Measurements from ENCODE around the gene PTPRCAP. TPM values are rescaled to one million over a fixed set of nuclear protein-coding genes. Genes with fewer than 3 reads are reported as not detected.

PTPRCAP gene
- total RNA-seq, 1 donor from 2014 or later: 2.3 TPM

- no peaks in the 10 kb centered on the region for H3K9me3 Mint-ChIP-seq (ENCODE audit: low read depth)
- H3K27ac Mint-ChIP-seq: peak overlapping the region; percentile 95
- H3K27me3 Mint-ChIP-seq: no peaks in the 10 kb centered on the region
- DNase-seq (ENCODE audit: low spot score, unreplicated experiment): no peak
- TF ChIP-seq CTCF (IDR thresholded peaks at IDR 0.05; ENCODE audit: unreplicated experiment): no peak
- H3K4me3 Mint-ChIP-seq (ENCODE audit: low read depth): peak overlapping the region; percentile 82
- peaks cover 12% of the 10 kb centered on the region for H3K4me1 Mint-ChIP-seq (ENCODE audit: low read depth)
- no peaks in the 10 kb centered on the region for H3K36me3 Mint-ChIP-seq (ENCODE audit: insufficient read depth)
These were observed 26.4 kb upstream of the PTPRCAP start for GRCh38 chr11:67463680-67464410.

GRCh38 chr11:67463186-67463585 lies 25.7 kb upstream of the PTPRCAP start:
- Mint-ChIP-seq H3K4me3 (ENCODE audit: low read depth) (no peak overlapping the region), H3K9me3 (ENCODE audit: low read depth) (no peaks in the 10 kb centered on the region), H3K27ac (no peak overlapping the region), H3K36me3 (ENCODE audit: insufficient read depth) (no peaks in the 10 kb centered on the region), H3K4me1 (ENCODE audit: low read depth) (peaks cover 9% of the 10 kb centered on the region), H3K27me3 (no peaks in the 10 kb centered on the region)
- no peak for TF ChIP-seq CTCF (IDR thresholded peaks at IDR 0.05; ENCODE audit: unreplicated experiment)
- DNase-seq (ENCODE audit: low spot score, unreplicated experiment): no peak

- H3K27ac Mint-ChIP-seq: no peak overlapping the region
- no peak for TF ChIP-seq CTCF (IDR thresholded peaks at IDR 0.05; ENCODE audit: unreplicated experiment)
- no peaks in the 10 kb centered on the region for H3K4me1 Mint-ChIP-seq (ENCODE audit: low read depth)
These were observed 20.8 kb upstream of the PTPRCAP start for GRCh38 chr11:67458266-67458665.

GRCh38 chr11:67457453-67457852 lies 20.0 kb upstream of the PTPRCAP start:
- Mint-ChIP-seq H3K27me3 (peaks cover 4% of the 10 kb centered on the region), H3K36me3 (ENCODE audit: insufficient read depth) (no peaks in the 10 kb centered on the region), H3K4me1 (ENCODE audit: low read depth) (no peaks in the 10 kb centered on the region), H3K9me3 (ENCODE audit: low read depth) (no peaks in the 10 kb centered on the region), H3K4me3 (ENCODE audit: low read depth) (no peak overlapping the region), H3K27ac (peak overlapping the region; percentile 52)
- TF ChIP-seq CTCF (IDR thresholded peaks at IDR 0.05; ENCODE audit: unreplicated experiment): no peak
- no peak for DNase-seq (ENCODE audit: low spot score, unreplicated experiment)

More at GRCh38 chr11:67458266-67458665, 20.8 kb upstream of the PTPRCAP start:
- Mint-ChIP-seq H3K27me3 (peaks cover 4% of the 10 kb centered on the region), H3K36me3 (ENCODE audit: insufficient read depth) (no peaks in the 10 kb centered on the region), H3K9me3 (ENCODE audit: low read depth) (no peaks in the 10 kb centered on the region), H3K4me3 (ENCODE audit: low read depth) (no peak overlapping the region)
- DNase-seq (ENCODE audit: low spot score, unreplicated experiment): no peak

GRCh38 chr11:67456068-67456705 lies 18.7 kb upstream of the PTPRCAP start:
- no peak for TF ChIP-seq CTCF (IDR thresholded peaks at IDR 0.05; ENCODE audit: unreplicated experiment)
- H3K4me1 Mint-ChIP-seq (ENCODE audit: low read depth): no peaks in the 10 kb centered on the region
- no peaks in the 10 kb centered on the region for H3K36me3 Mint-ChIP-seq (ENCODE audit: insufficient read depth)
- H3K9me3 Mint-ChIP-seq (ENCODE audit: low read depth): no peaks in the 10 kb centered on the region
- H3K27ac Mint-ChIP-seq: no peak overlapping the region
- no peak for DNase-seq (ENCODE audit: low spot score, unreplicated experiment)
- no peak overlapping the region for H3K4me3 Mint-ChIP-seq (ENCODE audit: low read depth)
- peaks cover 4% of the 10 kb centered on the region for H3K27me3 Mint-ChIP-seq

Data from progenitor cell of endocrine pancreas (in vitro differentiated cells).